HCT116 (cell line): ENCODE measurements around the gene NHERF2. TPM values are rescaled to one million over a fixed set of nuclear protein-coding genes. Genes with fewer than 3 reads are reported as not detected.

Source experiments
- ATAC-seq: fragments of 200-7000 bp; cut with Tn5 transposase; 2 replicates; pipeline ENCODE4 v1.9.1; 2020; ENCODE audit warnings: mild to moderate bottlenecking, moderate library complexity
- BruUV-seq: library from RNA; stranded (reverse); fragments of 400-500 nt; replicated peaks from 2 replicates; lab custom pipeline; 2021; lab: Mats Ljungman, UMichigan
- CTCF ChIA-PET: fragments of 300-600 bp; sonication (Branson Sonifier 250); formaldehyde crosslinking; loops from one replicate; lab custom pipeline; 2021; ENCODE audit warnings: antibody characterized with exemption; lab: Charles Lee
- POLR2A ChIA-PET: fragments of 300-600, 350-600 bp; sonication (Branson Sonifier 250); formaldehyde crosslinking; loops from one replicate; lab custom pipeline; 2021; ENCODE audit warnings: antibody characterized with exemption; lab: Charles Lee
- RAD21 ChIA-PET, 2 experiments: fragments of 300-600 bp; sonication (Branson Sonifier 250); formaldehyde crosslinking; loops; one replicate each; lab custom pipeline; 2023; ENCODE audit warnings: low total read pairs in 2 of 2; ENCODE audit not compliant: uncharacterized antibody in 2 of 2, unreplicated experiment in 2 of 2, low non-redundant PET in 1 of 2; lab: Charles Lee
- DNase-seq: peaks from one replicate; pipeline ENCODE4 v3.0.0-alpha.2; 2010; ENCODE audit warnings: low read depth, low spot score
- H2AFZ ChIP-seq: fragments of 200-600 bp; shearing (Covaris generic), sonication (generic); 2 replicates; pipeline ENCODE4 v1.6.1; 2017; ENCODE audit warnings: low read depth, mixed run types, mixed read lengths, antibody characterized with exemption, low read length; ENCODE audit not compliant: poor library complexity, severe bottlenecking
- H3K27ac ChIP-seq: 2 replicates; pipeline ENCODE4 v1.5.1; 2012; ENCODE audit warnings: low read depth, low read length
- H3K27me3 ChIP-seq: fragments of 200-600 bp; sonication (generic); 2 replicates; pipeline ENCODE4 v1.6.1; 2016; ENCODE audit warnings: mixed run types, low read length, mixed read lengths; ENCODE audit not compliant: insufficient read depth
- H3K36me3 ChIP-seq, 2 experiments: fragments of 200-500 bp in 1 of 2; fragments of 200-600 bp in 1 of 2; sonication (Bioruptor generic) in 1 of 2; sonication (generic) in 1 of 2; 2 replicates each; pipeline versions ENCODE4 v1.5.1 to v1.6.1; 2014 to 2016; ENCODE audit warnings: low read length in 2 of 2, inconsistent platforms in 1 of 2, mixed read lengths in 1 of 2, mixed run types in 1 of 2; ENCODE audit not compliant: insufficient read depth in 2 of 2, control insufficient read depth in 1 of 2
- H3K4me1 ChIP-seq, 2 experiments: fragments of 200-600 bp in 1 of 2; sonication (generic) in 1 of 2; 2 replicates each; pipeline versions ENCODE4 v1.5.1 to v1.6.1; 2012 to 2017; ENCODE audit warnings: low read length in 2 of 2, inconsistent platforms in 1 of 2, mild to moderate bottlenecking in 1 of 2, mixed read lengths in 1 of 2, mixed run types in 1 of 2, moderate library complexity in 1 of 2; ENCODE audit not compliant: insufficient read depth in 2 of 2, control insufficient read depth in 1 of 2
- H3K4me2 ChIP-seq: fragments of 200-600 bp; sonication (generic); 2 replicates; pipeline ENCODE4 v1.6.1; 2017; ENCODE audit warnings: mixed run types, low read length, mixed read lengths
- H3K4me3 ChIP-seq, 2 experiments: fragments of 200-600 bp in 1 of 2; sonication (generic) in 1 of 2; replicated peaks in 1 of 2; 2 replicates each; pipeline ENCODE4 v1.5.1; 2011 to 2016; ENCODE audit warnings: low read length in 2 of 2, control low read depth in 1 of 2, low read depth in 1 of 2, mild to moderate bottlenecking in 1 of 2, mixed read lengths in 1 of 2, mixed run types in 1 of 2
- H3K79me2 ChIP-seq: fragments of 200-600 bp; sonication (generic); 2 replicates; pipeline ENCODE4 v1.6.1; 2017; ENCODE audit warnings: mild to moderate bottlenecking, mixed run types, low read length, moderate library complexity, mixed read lengths; ENCODE audit not compliant: insufficient read depth
- H3K9ac ChIP-seq: fragments of 200-600 bp; sonication (generic); 2 replicates; pipeline ENCODE4 v1.6.1; 2016; ENCODE audit warnings: low read length, mixed read lengths
- H3K9me2 ChIP-seq: fragments of 200-600 bp; sonication (generic), shearing (Covaris generic); 2 replicates; pipeline ENCODE4 v1.6.1; 2017; ENCODE audit warnings: mixed run types, mild to moderate bottlenecking, moderate library complexity; ENCODE audit not compliant: insufficient read depth
- H3K9me3 ChIP-seq, 2 experiments: fragments of 200-500 bp in 1 of 2; fragments of 200-600 bp in 1 of 2; sonication (Bioruptor generic) in 1 of 2; sonication (generic) in 1 of 2; 2 replicates each; pipeline ENCODE4 v1.6.1; 2014 to 2017; ENCODE audit warnings: low read length in 2 of 2, mixed read lengths in 2 of 2, inconsistent platforms in 1 of 2, low read depth in 1 of 2, mild to moderate bottlenecking in 1 of 2, mixed run types in 1 of 2, moderate library complexity in 1 of 2; ENCODE audit not compliant: control insufficient read depth in 1 of 2, insufficient read depth in 1 of 2
- H4K20me1 ChIP-seq: fragments of 200-600 bp; sonication (generic), shearing (Covaris generic); 2 replicates; pipeline ENCODE4 v1.6.1; 2017; ENCODE audit warnings: mixed run types, mild to moderate bottlenecking, moderate library complexity; ENCODE audit not compliant: insufficient read depth
- CBX3 ChIP-seq: IDR thresholded peaks from 2 replicates; pipeline ENCODE4 v1.6.1; 2012; ENCODE audit warnings: low read depth
- CEBPB ChIP-seq: IDR thresholded peaks from 2 replicates; pipeline ENCODE4 v1.6.1; 2012; ENCODE audit warnings: low read depth
- EGR1 ChIP-seq: IDR thresholded peaks from 2 replicates; pipeline ENCODE4 v1.6.1; 2012; ENCODE audit warnings: low read depth
- ELF1 ChIP-seq: IDR thresholded peaks from 2 replicates; pipeline ENCODE4 v1.6.1; 2012; ENCODE audit warnings: low read depth, borderline replicate concordance
- EZH2 ChIP-seq: fragments of 200-600 bp; sonication (generic); IDR thresholded peaks from 2 replicates; pipeline ENCODE4 v1.6.1; 2017; ENCODE audit warnings: antibody characterized with exemption, mixed run types
- EZH2phosphoT487 ChIP-seq: fragments of 200-600 bp; IDR thresholded peaks from 2 replicates; pipeline ENCODE4 v1.6.1; 2018; ENCODE audit warnings: antibody characterized with exemption, borderline replicate concordance
- FOSL1 ChIP-seq: IDR thresholded peaks from 2 replicates; pipeline ENCODE4 v1.6.1; 2012; ENCODE audit warnings: low read depth
- POLR2AphosphoS5 ChIP-seq: IDR thresholded peaks from 2 replicates; pipeline ENCODE4 v1.6.1; 2011; ENCODE audit warnings: mild to moderate bottlenecking, low read depth, low read length, moderate library complexity
- SP1 ChIP-seq: IDR thresholded peaks from 2 replicates; pipeline ENCODE4 v1.6.1; 2012; ENCODE audit warnings: low read depth
- TCF7L2 ChIP-seq: IDR thresholded peaks from 2 replicates; pipeline ENCODE4 v1.7.0; 2011; ENCODE audit warnings: borderline replicate concordance, inconsistent platforms; ENCODE audit not compliant: insufficient read depth, insufficient read length; ENCODE audit errors: extremely low read depth
- intact Hi-C: fragments of 100-400 bp; cut with micrococcal nuclease; formaldehyde crosslinking; loops from 2 replicates; pipeline ENCODE4 v1.10.0; 2022
- total RNA-seq: library from RNA; stranded (reverse); gene quantifications from one replicate; pipeline ENCODE4 v1.2.1, GENCODE V29; 2021; ENCODE audit not compliant: unreplicated experiment
- TF ChIP-seq, protein P1 (sequence below): IDR thresholded peaks from 2 replicates; pipeline ENCODE4 v1.6.1; 2012; ENCODE audit warnings: low read depth
- TF ChIP-seq, protein P2 (sequence below), 3 experiments: fragments of 200-600 bp in 1 of 3; sonication (generic) in 1 of 3; IDR thresholded peaks in 2 of 3; conservative IDR thresholded peaks in 1 of 3; 2 replicates each; pipeline ENCODE4 v1.5.1; 2012 to 2017; ENCODE audit warnings: low read depth in 2 of 3, low read length in 2 of 3, antibody characterized with exemption in 1 of 3, borderline replicate concordance in 1 of 3, control low read depth in 1 of 3, mild to moderate bottlenecking in 1 of 3, mixed read lengths in 1 of 3, mixed run types in 1 of 3, moderate library complexity in 1 of 3; ENCODE audit not compliant: insufficient read depth in 1 of 3
- TF ChIP-seq, protein P3 (sequence below): IDR thresholded peaks from 2 replicates; pipeline ENCODE4 v1.6.1; 2012

NHERF2 gene
- total RNA-seq, 1 experiment from 2014 or later, result 58.4 TPM

DNA sequence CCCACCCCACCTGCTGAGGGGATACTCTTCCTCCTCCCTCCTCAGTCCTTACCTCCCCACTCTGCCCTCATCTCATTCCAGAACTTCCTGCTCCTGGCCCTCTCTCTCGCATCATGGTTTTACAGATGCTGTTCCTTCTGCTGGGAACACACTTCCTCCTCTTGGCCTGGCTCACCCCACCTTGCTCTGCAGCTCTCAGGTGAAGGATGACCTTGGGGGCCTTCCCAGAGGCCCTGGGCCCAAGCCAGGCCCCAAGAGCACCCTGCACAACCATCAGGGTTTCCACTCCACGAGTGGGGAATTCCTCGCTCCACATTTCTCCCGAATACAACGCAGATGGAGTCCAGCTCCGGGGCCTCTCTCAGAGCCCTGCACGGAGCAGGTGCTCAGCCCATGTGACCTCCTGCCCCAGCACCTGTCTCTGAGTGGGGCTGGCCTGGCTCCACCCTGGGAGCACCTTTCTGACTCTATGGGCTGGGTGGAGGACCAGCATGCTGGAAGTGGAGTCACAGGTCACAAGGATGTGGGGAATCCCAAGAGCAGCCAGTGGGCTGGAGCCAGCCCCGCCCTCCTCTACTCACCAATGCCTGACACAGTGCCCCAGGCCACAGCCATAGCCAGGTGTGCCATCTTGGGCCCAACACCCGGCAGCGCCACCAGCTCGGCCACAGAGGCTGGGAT, 16.4 kb downstream of the NHERF2 start (continued):
- TF ChIP-seq, protein P1, sequence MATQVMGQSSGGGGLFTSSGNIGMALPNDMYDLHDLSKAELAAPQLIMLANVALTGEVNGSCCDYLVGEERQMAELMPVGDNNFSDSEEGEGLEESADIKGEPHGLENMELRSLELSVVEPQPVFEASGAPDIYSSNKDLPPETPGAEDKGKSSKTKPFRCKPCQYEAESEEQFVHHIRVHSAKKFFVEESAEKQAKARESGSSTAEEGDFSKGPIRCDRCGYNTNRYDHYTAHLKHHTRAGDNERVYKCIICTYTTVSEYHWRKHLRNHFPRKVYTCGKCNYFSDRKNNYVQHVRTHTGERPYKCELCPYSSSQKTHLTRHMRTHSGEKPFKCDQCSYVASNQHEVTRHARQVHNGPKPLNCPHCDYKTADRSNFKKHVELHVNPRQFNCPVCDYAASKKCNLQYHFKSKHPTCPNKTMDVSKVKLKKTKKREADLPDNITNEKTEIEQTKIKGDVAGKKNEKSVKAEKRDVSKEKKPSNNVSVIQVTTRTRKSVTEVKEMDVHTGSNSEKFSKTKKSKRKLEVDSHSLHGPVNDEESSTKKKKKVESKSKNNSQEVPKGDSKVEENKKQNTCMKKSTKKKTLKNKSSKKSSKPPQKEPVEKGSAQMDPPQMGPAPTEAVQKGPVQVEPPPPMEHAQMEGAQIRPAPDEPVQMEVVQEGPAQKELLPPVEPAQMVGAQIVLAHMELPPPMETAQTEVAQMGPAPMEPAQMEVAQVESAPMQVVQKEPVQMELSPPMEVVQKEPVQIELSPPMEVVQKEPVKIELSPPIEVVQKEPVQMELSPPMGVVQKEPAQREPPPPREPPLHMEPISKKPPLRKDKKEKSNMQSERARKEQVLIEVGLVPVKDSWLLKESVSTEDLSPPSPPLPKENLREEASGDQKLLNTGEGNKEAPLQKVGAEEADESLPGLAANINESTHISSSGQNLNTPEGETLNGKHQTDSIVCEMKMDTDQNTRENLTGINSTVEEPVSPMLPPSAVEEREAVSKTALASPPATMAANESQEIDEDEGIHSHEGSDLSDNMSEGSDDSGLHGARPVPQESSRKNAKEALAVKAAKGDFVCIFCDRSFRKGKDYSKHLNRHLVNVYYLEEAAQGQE, result no peak
- no peak for TF ChIP-seq POLR2AphosphoS5
- TF ChIP-seq, protein P2, sequence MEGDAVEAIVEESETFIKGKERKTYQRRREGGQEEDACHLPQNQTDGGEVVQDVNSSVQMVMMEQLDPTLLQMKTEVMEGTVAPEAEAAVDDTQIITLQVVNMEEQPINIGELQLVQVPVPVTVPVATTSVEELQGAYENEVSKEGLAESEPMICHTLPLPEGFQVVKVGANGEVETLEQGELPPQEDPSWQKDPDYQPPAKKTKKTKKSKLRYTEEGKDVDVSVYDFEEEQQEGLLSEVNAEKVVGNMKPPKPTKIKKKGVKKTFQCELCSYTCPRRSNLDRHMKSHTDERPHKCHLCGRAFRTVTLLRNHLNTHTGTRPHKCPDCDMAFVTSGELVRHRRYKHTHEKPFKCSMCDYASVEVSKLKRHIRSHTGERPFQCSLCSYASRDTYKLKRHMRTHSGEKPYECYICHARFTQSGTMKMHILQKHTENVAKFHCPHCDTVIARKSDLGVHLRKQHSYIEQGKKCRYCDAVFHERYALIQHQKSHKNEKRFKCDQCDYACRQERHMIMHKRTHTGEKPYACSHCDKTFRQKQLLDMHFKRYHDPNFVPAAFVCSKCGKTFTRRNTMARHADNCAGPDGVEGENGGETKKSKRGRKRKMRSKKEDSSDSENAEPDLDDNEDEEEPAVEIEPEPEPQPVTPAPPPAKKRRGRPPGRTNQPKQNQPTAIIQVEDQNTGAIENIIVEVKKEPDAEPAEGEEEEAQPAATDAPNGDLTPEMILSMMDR (IDR thresholded peaks at IDR 0.05 in 2 of 3, conservative IDR thresholded peaks at IDR 0.05 in 1 of 3; ENCODE audit: borderline replicate concordance in 1 of 3, insufficient read depth in 1 of 3, low read depth in 2 of 3, low read length in 2 of 3), result no peak

DNA sequence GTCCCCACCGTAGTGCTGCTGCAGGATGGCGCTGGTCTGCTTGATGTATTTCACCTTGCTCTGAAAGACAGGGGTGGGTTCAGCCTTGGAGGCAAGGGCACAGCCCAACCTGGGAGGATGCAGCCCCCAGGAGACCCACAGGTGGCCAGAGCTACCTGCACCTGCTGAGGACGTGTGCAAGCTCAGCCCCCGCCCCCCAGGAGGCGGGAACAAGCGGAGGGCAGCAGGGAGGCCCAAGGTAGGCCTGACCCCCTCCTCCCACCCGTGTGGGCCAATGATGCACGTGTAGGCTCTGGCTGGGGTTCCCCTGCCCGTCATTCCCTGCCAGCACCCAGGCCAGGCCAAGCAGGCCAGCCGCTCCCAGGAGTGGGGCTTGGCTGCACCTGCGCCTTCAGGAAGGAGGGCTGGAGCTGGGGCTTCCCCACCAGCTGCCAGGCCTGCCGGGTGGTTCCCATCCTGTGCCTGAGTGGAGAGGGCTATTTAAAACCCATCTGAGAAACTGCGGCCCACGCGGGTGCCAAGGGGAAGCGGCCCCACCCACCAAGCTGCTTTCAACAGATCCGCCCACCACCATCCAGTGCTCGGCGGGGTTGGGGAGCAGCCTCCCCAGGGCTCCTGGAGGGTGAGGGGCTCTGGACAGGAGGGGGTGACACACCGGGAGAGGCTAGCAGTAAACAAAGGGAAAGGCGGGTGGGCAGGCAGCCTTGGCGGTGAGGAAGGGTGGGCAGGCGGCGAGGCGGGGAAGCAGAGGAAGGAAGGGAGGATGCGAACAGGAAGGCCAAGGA, 17.2 kb downstream of the NHERF2 start:
- no peak overlapping the region for H3K27ac ChIP-seq
- TF ChIP-seq EZH2 (no peak), FOSL1 (no peak), CEBPB (no peak), CBX3 (no peak), EGR1 (no peak), EZH2phosphoT487 (no peak), ELF1 (no peak), SP1 (no peak), TCF7L2 (no peak)
- TF ChIP-seq, protein P1, result no peak
- TF ChIP-seq, protein P3, sequence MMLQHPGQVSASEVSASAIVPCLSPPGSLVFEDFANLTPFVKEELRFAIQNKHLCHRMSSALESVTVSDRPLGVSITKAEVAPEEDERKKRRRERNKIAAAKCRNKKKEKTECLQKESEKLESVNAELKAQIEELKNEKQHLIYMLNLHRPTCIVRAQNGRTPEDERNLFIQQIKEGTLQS, result no peak

More for the DNA sequence above, 17.2 kb downstream of the NHERF2 start:
- RAD21 ChIA-PET, result no interaction called here
- Histone ChIP-seq H3K9ac (no peak overlapping the region), H3K79me2 (peaks cover 10% of the 10 kb centered on the region; the same call in 1 of the 2 replicates), H3K9me2 (no peaks in the 10 kb centered on the region), H3K4me2 (no peak overlapping the region), H2AFZ (no peak overlapping the region), H3K4me1 (peaks cover 11 to 59% of the 10 kb centered on the region in 2 experiments; a peak in 3 of 4 replicates), H3K27me3 (no peaks in the 10 kb centered on the region), H3K4me3 (no peak overlapping the region), H3K36me3 (no peaks in the 10 kb centered on the region), H3K9me3 (no peaks in the 10 kb centered on the region), H4K20me1 (no peaks in the 10 kb centered on the region)
- intact Hi-C loops, result no loop called here
- BruUV-seq, result no TSS peak
- POLR2A ChIA-PET, result no interaction called here
- no peak for DNase-seq
- CTCF ChIA-PET, result no interaction called here
- ATAC-seq, result no peak
